HepG2 (cell line): ENCODE data around the gene HCN4. TPM values are rescaled to one million over a fixed set of nuclear protein-coding genes. Genes with fewer than 3 reads are reported as not detected.

Experiments
- ATAC-seq: fragments of 200-7000 bp; cut with Tn5 transposase; 3 replicates; pipeline ENCODE4 v1.9.1; 2020; ENCODE audit warnings: mild to moderate bottlenecking, moderate library complexity
- BruUV-seq: library from RNA; stranded (reverse); fragments of 400-500 nt; replicated peaks from 2 replicates; lab custom pipeline; 2021; lab: Mats Ljungman, UMichigan
- CTCF ChIA-PET: fragments of 300-600 bp; formaldehyde crosslinking; extraction: SDS; loops from one replicate; lab custom pipeline; 2021; ENCODE audit warnings: low total read pairs, inconsistent platforms, low intra/inter-chr PET ratio; lab: Yijun Ruan, JAX
- POLR2A ChIA-PET: fragments of 350-600 bp; sonication (Branson Sonifier 250); formaldehyde crosslinking; loops from one replicate; lab custom pipeline; 2020; ENCODE audit warnings: antibody characterized with exemption, inconsistent platforms; lab: Yijun Ruan, JAX
- DNase-seq: peaks from one replicate; pipeline ENCODE4 v3.0.0-alpha.2; 2015; ENCODE audit warnings: low spot score
- FAIRE-seq: peaks from 3 replicates; lab custom pipeline; 2011; peaks lifted over from hg19 to GRCh38; lab: Jason Lieb, UNC
- H2AFZ ChIP-seq: one replicate; pipeline ENCODE4 v1.6.1; 2011; ENCODE audit warnings: low read length, inconsistent platforms
- H3K27ac ChIP-seq: fragments of 300-600 bp; 3 replicates; pipeline ENCODE4 v1.8.0; 2011; ENCODE audit warnings: mixed run types, mild to moderate bottlenecking, mixed read lengths, low read length, inconsistent platforms; ENCODE audit not compliant: insufficient read depth; ENCODE audit errors: extremely low read length
- H3K27me3 ChIP-seq, 2 experiments: fragments of 200-600 bp in 1 of 2; 2 replicates in 1 of 2; 3 replicates in 1 of 2; pipeline versions ENCODE4 v1.6.0 to v1.8.0; 2011; ENCODE audit warnings: low read length in 2 of 2, mild to moderate bottlenecking in 2 of 2, moderate library complexity in 2 of 2, inconsistent platforms in 1 of 2; ENCODE audit not compliant: insufficient read depth in 2 of 2, control insufficient read depth in 1 of 2
- H3K36me3 ChIP-seq, 2 experiments: fragments of 200-600 bp in 1 of 2; replicated peaks in 1 of 2; 2 replicates in 1 of 2; 3 replicates in 1 of 2; pipeline versions ENCODE4 v1.5.1 to v1.8.0; 2011; ENCODE audit warnings: low read length in 2 of 2, inconsistent platforms in 1 of 2; ENCODE audit not compliant: insufficient read depth in 2 of 2, control insufficient read depth in 1 of 2
- H3K4me1 ChIP-seq: 2 replicates; pipeline ENCODE4 v1.5.1; 2012; ENCODE audit warnings: low read length, inconsistent platforms; ENCODE audit not compliant: insufficient read depth
- H3K4me2 ChIP-seq: 2 replicates; pipeline ENCODE4 v1.6.0; 2011; ENCODE audit warnings: low read depth, low read length, inconsistent platforms
- H3K4me3 ChIP-seq, 3 experiments: fragments of 200-600 bp in 1 of 3; sonication (generic), shearing (Covaris generic) in 1 of 3; replicated peaks in 1 of 3; 2 replicates each; pipeline ENCODE4 v1.5.1; 2011 to 2016; ENCODE audit warnings: low read length in 3 of 3, inconsistent platforms in 2 of 3, low read depth in 2 of 3, mild to moderate bottlenecking in 2 of 3, control low read depth in 1 of 3, mixed read lengths in 1 of 3; ENCODE audit not compliant: insufficient read depth in 1 of 3
- H3K79me2 ChIP-seq: one replicate; pipeline ENCODE4 v1.6.1; 2011; ENCODE audit warnings: low read length, inconsistent platforms; ENCODE audit not compliant: insufficient read depth
- H3K9ac ChIP-seq: 2 replicates; pipeline ENCODE4 v1.6.0; 2011; ENCODE audit warnings: mild to moderate bottlenecking, low read depth, low read length, inconsistent platforms; ENCODE audit not compliant: insufficient read depth
- H3K9me3 ChIP-seq: 2 replicates; pipeline ENCODE4 v1.5.1; 2012; ENCODE audit warnings: mild to moderate bottlenecking, low read length
- H4K20me1 ChIP-seq: 2 replicates; pipeline ENCODE4 v1.6.0; 2011; ENCODE audit warnings: inconsistent platforms, mild to moderate bottlenecking, low read length, moderate library complexity; ENCODE audit not compliant: insufficient read depth
- HNRNPK ChIP-seq: fragments of 200-400 bp; formaldehyde crosslinking; IDR thresholded peaks from 2 replicates; pipeline ENCODE4 v1.6.1; 2018; ENCODE audit warnings: low read length, low read depth, moderate library complexity, mild to moderate bottlenecking; ENCODE audit not compliant: poor library complexity, severe bottlenecking
- KMT2A ChIP-seq: sonication (generic); formaldehyde crosslinking; IDR thresholded peaks from 2 replicates; pipeline ENCODE4 v1.4.0; 2020; ENCODE audit warnings: missing genetic modification reagents
- MIER3 ChIP-seq: IDR thresholded peaks from 2 replicates; pipeline ENCODE4 v1.6.1; 2016; ENCODE audit warnings: missing compliant biosample characterization, borderline replicate concordance
- SMAD3 ChIP-seq: sonication (generic); formaldehyde crosslinking; IDR thresholded peaks from 2 replicates; pipeline ENCODE4 v1.4.0; 2020; ENCODE audit warnings: missing genetic modification reagents
- TRIM22 ChIP-seq: fragments of 450-650 bp; IDR thresholded peaks from 2 replicates; pipeline ENCODE4 v1.6.1; 2017
- ZBTB39 ChIP-seq: sonication (generic); formaldehyde crosslinking; IDR thresholded peaks from 2 replicates; pipeline ENCODE4 v1.5.0; 2020; ENCODE audit warnings: missing genetic modification reagents
- ZMAT3 ChIP-seq: sonication (generic); formaldehyde crosslinking; conservative IDR thresholded peaks from 2 replicates; pipeline ENCODE4 v1.7.0; 2021; ENCODE audit warnings: missing genetic modification reagents
- ZNF468 ChIP-seq: sonication (generic); formaldehyde crosslinking; IDR thresholded peaks from 2 replicates; pipeline ENCODE4 v1.8.0; 2022; ENCODE audit warnings: mild to moderate bottlenecking, moderate library complexity, missing genetic modification reagents
- WGBS: methylation state at CpG from one replicate; pipeline ENCODE4 v1.1.6; 2017; ENCODE audit warnings: low lambda C conversion rate; 5-methylcytosine and 5-hydroxymethylcytosine counted together
- in situ Hi-C: cut with HindIII; loops from 2 replicates; pipeline ENCODE4 v1.10.0; 2017; ENCODE audit warnings: low pct_unique_long_range_greater_than_20kb; ENCODE audit not compliant: extremely low pct_ligation_motif_present
- intact Hi-C: fragments of 100-400 bp; cut with micrococcal nuclease; formaldehyde crosslinking; loops from one replicate; pipeline ENCODE4 v1.10.0; 2022; ENCODE audit not compliant: unreplicated experiment
- polyA plus RNA-seq, 8 experiments: library from polyadenylated mRNA; depleted of rRNA in 3 of 8; stranded (reverse) in 7 of 8; unstranded in 1 of 8; fragments of >200 nt; fragmentation: Illumina TruSeq in 4 of 8; extraction: Trizol in 4 of 8; gene quantifications; 2 replicates each; pipeline versions ENCODE4 v1.2.1 to v1.2.3, GENCODE V29; 2011 to 2016; ENCODE audit warnings: low read depth in 4 of 8, missing spikeins in 1 of 8, mixed read lengths in 1 of 8; ENCODE audit not compliant: insufficient read depth in 1 of 8
- total RNA-seq, 5 experiments: library from RNA; depleted of rRNA; stranded (reverse); fragments of >200 nt; fragmentation: Illumina TruSeq; extraction: Trizol; gene quantifications; 2 replicates each; pipeline ENCODE4 v1.2.3, GENCODE V29; 2016; ENCODE audit warnings: low read depth in 1 of 5

Gene HCN4
- total and polyA plus RNA-seq, 2 of the 13 experiments (the other 11 are each of a cell fraction or from before 2014, with no cell fraction given), result not detected

DNA sequence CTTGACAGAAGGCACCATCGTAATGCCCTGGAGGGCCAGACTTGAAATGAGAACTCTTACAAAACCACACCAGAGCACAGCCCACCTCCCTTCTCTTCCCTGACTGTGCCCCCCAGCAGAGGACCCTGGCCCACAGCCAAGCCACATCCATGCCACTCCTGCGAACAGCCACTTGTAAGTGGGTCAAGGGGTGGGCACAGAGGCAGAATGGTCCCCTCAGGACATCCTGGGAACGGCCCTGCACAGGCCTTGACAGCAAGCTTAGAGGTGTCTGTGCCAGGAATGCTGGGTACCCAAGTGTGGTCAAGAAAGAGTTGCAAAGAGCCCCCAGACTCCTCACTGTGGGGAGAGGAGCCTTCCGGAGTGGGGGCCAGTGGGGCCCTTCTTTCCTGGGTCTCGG, 33.3 kb downstream of the HCN4 start:
- H3K9ac ChIP-seq, result no peak overlapping the region
- no peak overlapping the region for H3K27ac ChIP-seq
- CTCF ChIA-PET, result no interaction called here
- ATAC-seq, result no peak
- H3K36me3 ChIP-seq, result no peaks in the 10 kb centered on the region
- POLR2A ChIA-PET, result no interaction called here
- no peak overlapping the region for H3K4me2 ChIP-seq
- no peaks in the 10 kb centered on the region for H3K79me2 ChIP-seq
- TF ChIP-seq ZNF468 (CRISPR knock-in tag) (no peak), HNRNPK (no peak), MIER3 (CRISPR knock-in tag) (no peak), KMT2A (no peak), SMAD3 (no peak), ZBTB39 (no peak), TRIM22 (no peak), ZMAT3 (CRISPR knock-in tag) (no peak)
- TF ChIP-seq, all 625 proteins: peak for 0
- WGBS, result 3% methylated on average over 3 of the region's 5 CpGs
- Histone ChIP-seq H3K27me3 (peaks cover 5 to 42% of the 10 kb centered on the region in 2 experiments; a peak in 4 of 5 replicates), H3K9me3 (no peaks in the 10 kb centered on the region), H3K4me1 (no peaks in the 10 kb centered on the region), H4K20me1 (no peaks in the 10 kb centered on the region), H2AFZ (no peak overlapping the region), H3K4me3 (no peak overlapping the region)
- in situ Hi-C loops (no loop called here), intact Hi-C loops (no loop called here)
- DNase-seq (no peak), FAIRE-seq (no peak)
- no TSS peak for BruUV-seq
